SK-N-SH (cell line): ENCODE data around the gene PGLYRP4.

Source experiments
- CTCF ChIP-seq: fragments of 200-600 bp; sonication (generic); IDR thresholded peaks from 2 replicates; pipeline ENCODE4 v1.6.1; 2017; ENCODE audit warnings: antibody characterized with exemption, mild to moderate bottlenecking, moderate library complexity
- EP300 ChIP-seq, 2 experiments: IDR thresholded peaks; 2 replicates each; pipeline versions ENCODE4 v1.4.0 to v1.6.1; 2012; ENCODE audit warnings: borderline replicate concordance in 1 of 2, low read depth in 1 of 2, low read length in 1 of 2
- POLR2AphosphoS5 ChIP-seq: IDR thresholded peaks from 2 replicates; pipeline ENCODE4 v1.6.1; 2012; ENCODE audit warnings: low read depth, low read length
- TAF1 ChIP-seq: IDR thresholded peaks from 2 replicates; pipeline ENCODE4 v1.6.1; 2012; ENCODE audit warnings: low read depth, mild to moderate bottlenecking, low read length, moderate library complexity, borderline replicate concordance

GRCh38 chr1:153342178-153342577 lies 6.5 kb downstream of the PGLYRP4 start:
- TF ChIP-seq TAF1 (no peak), CTCF (no peak), POLR2AphosphoS5 (no peak), EP300 (IDR thresholded peaks at IDR 0.05; ENCODE audit: borderline replicate concordance in 1 of 2, low read depth in 1 of 2, low read length in 1 of 2) (no peak)
